ENCODE results near the gene CARMIL1.

- no peak for TF ChIP-seq CTCF (IDR thresholded peaks at IDR 0.05)
- no peak for TF ChIP-seq POLR2A (IDR thresholded peaks at IDR 0.05)
- no peak for TF ChIP-seq POLR2AphosphoS5 (IDR thresholded peaks at IDR 0.05)
Observed at GRCh38 chr6:25302151-25302550, 23.0 kb downstream of the CARMIL1 start.

Data from suprapubic skin (tissue), 4 donors.